Measurements from ENCODE around the gene TRIM41. TPM values are rescaled to one million over a fixed set of nuclear protein-coding genes. Genes with fewer than 3 reads are reported as not detected.
A peak's percentile ranks its signal among the peaks of the same experiment; 100 is the strongest.

TRIM41 gene
- total and polyA plus RNA-seq, 2 of the 13 experiments (the other 11 are each of a cell fraction or from before 2014, with no cell fraction given) = 10.2 to 16.7 TPM

- TF ChIP-seq, protein P1, sequence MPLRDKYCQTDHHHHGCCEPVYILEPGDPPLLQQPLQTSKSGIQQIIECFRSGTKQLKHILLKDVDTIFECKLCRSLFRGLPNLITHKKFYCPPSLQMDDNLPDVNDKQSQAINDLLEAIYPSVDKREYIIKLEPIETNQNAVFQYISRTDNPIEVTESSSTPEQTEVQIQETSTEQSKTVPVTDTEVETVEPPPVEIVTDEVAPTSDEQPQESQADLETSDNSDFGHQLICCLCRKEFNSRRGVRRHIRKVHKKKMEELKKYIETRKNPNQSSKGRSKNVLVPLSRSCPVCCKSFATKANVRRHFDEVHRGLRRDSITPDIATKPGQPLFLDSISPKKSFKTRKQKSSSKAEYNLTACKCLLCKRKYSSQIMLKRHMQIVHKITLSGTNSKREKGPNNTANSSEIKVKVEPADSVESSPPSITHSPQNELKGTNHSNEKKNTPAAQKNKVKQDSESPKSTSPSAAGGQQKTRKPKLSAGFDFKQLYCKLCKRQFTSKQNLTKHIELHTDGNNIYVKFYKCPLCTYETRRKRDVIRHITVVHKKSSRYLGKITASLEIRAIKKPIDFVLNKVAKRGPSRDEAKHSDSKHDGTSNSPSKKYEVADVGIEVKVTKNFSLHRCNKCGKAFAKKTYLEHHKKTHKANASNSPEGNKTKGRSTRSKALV (CRISPR knock-in tag; IDR thresholded peaks at IDR 0.05) = 0 out of 2 replicates have a peak, but pooled peaks have one; percentile 34
- TF ChIP-seq ZFY (CRISPR knock-in tag; IDR thresholded peaks at IDR 0.05) = peak; percentile 36; the same call in 1 of the 2 replicates
- peak; percentile 23; the same call in 1 of the 2 replicates for TF ChIP-seq SALL1 (CRISPR knock-in tag; IDR thresholded peaks at IDR 0.05)
These were observed 50.3 kb downstream of the TRIM41 start (continued) for GRCh38 chr5:181273433-181273744.

DNA sequence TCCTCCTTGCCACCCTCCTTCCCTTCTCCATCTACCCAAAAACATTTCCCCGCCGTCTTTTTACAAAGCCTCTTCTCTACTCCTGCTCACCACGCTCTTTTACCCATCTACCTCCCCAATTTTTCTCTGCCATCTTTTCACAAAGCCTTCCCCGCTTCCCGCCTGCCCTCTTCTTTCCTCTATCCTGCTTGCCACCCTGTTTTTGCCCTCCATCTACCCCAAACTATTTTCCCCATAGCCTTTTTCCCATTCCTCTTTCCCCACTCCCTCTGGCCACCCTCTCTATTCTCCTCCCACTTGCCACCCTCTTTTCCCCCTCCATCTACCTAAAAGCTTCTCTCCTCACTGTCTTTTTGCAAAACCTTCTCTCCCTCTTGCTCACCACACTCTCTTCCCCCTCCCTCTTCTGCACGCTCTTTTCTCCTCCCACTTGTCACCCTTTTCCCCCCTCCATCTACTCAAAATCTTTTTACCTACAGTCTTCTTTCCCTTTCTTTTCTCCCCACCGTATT, 57.2 kb downstream of the TRIM41 start:
- no peak overlapping the region for H3K4me2 ChIP-seq (ENCODE audit: low read depth, low read length)
- ChIA-PET POLR2A (no interaction called here), CTCF (ENCODE audit: low intra/inter-chr PET ratio, low total read pairs) (no interaction called here)
- H3K4me3 ChIP-seq (replicated peaks in 1 of 3; ENCODE audit: insufficient read depth in 1 of 3, low read depth in 2 of 3, low read length in 3 of 3) = no peak overlapping the region
- in situ Hi-C loops (cut with HindIII; ENCODE audit: extremely low pct_ligation_motif_present, low pct_unique_long_range_greater_than_20kb) = no loop called here
- H3K4me1 ChIP-seq (ENCODE audit: insufficient read depth, low read length) = peaks cover 5% of the 10 kb centered on the region; the same call in 1 of the 2 replicates
- DNase-seq (ENCODE audit: low spot score) (no peak), ATAC-seq (no peak), FAIRE-seq (no peak)
- H3K27ac ChIP-seq (ENCODE audit: extremely low read length, insufficient read depth, low read length) = no peak overlapping the region
- TF ChIP-seq, protein P2, sequence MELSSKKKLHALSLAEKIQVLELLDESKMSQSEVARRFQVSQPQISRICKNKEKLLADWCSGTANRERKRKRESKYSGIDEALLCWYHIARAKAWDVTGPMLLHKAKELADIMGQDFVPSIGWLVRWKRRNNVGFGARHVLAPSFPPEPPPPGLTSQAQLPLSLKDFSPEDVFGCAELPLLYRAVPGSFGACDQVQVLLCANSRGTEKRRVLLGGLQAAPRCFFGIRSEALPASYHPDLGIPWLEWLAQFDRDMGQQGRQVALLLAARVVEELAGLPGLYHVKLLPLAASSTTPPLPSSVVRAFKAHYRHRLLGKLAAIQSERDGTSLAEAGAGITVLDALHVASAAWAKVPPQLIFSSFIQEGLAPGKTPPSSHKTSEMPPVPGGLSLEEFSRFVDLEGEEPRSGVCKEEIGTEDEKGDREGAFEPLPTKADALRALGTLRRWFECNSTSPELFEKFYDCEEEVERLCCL (CRISPR knock-in tag; IDR thresholded peaks at IDR 0.05; ENCODE audit: borderline replicate concordance) = no peak
- no peak for TF ChIP-seq ZNF446 (CRISPR knock-in tag; IDR thresholded peaks at IDR 0.05)
- no peak for TF ChIP-seq TCF7 (IDR thresholded peaks at IDR 0.05; ENCODE audit: low read depth)
- TF ChIP-seq ATF6 (CRISPR knock-in tag; conservative IDR thresholded peaks at IDR 0.05) = no peak
- TF ChIP-seq ZNF709 (CRISPR knock-in tag; IDR thresholded peaks at IDR 0.05) = no peak
- TF ChIP-seq NPAS2 (CRISPR knock-in tag; IDR thresholded peaks at IDR 0.05; ENCODE audit: borderline replicate concordance) = no peak
- TF ChIP-seq, protein P3, sequence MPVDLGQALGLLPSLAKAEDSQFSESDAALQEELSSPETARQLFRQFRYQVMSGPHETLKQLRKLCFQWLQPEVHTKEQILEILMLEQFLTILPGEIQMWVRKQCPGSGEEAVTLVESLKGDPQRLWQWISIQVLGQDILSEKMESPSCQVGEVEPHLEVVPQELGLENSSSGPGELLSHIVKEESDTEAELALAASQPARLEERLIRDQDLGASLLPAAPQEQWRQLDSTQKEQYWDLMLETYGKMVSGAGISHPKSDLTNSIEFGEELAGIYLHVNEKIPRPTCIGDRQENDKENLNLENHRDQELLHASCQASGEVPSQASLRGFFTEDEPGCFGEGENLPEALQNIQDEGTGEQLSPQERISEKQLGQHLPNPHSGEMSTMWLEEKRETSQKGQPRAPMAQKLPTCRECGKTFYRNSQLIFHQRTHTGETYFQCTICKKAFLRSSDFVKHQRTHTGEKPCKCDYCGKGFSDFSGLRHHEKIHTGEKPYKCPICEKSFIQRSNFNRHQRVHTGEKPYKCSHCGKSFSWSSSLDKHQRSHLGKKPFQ (CRISPR knock-in tag; IDR thresholded peaks at IDR 0.05; ENCODE audit: insufficient replicate concordance) = no peak
- no peaks in the 10 kb centered on the region for H3K36me3 ChIP-seq (replicated peaks in 1 of 2; ENCODE audit: control insufficient read depth in 1 of 2, insufficient read depth in 2 of 2, low read length in 2 of 2)
- no peak overlapping the region for H3K9ac ChIP-seq (ENCODE audit: insufficient read depth, low read depth, low read length)
- H4K20me1 ChIP-seq (ENCODE audit: insufficient read depth, low read length) = no peaks in the 10 kb centered on the region
- no peaks in the 10 kb centered on the region for H3K27me3 ChIP-seq (ENCODE audit: control insufficient read depth in 1 of 2, insufficient read depth in 2 of 2, low read length in 2 of 2)
- no peaks in the 10 kb centered on the region for H3K9me3 ChIP-seq (ENCODE audit: low read length)
- intact Hi-C loops (cut with micrococcal nuclease; ENCODE audit: unreplicated experiment) = no loop called here
- no TSS peak for BruUV-seq (replicated peaks)
- H3K79me2 ChIP-seq (ENCODE audit: insufficient read depth, low read length) = no peaks in the 10 kb centered on the region
- WGBS (ENCODE audit: low lambda C conversion rate) = 38% methylated on average over 7 of the region's 7 CpGs
- no peak overlapping the region for H2AFZ ChIP-seq (ENCODE audit: low read length)
